Astrocyte (in vitro differentiated cells and primary cell): Measurements from ENCODE around the gene MOV10L1.

Experiments used
- EZH2 ChIP-seq: IDR thresholded peaks from 2 replicates; pipeline ENCODE4 v1.6.1; 2012; ENCODE audit warnings: mild to moderate bottlenecking, low read length, inconsistent platforms; ENCODE audit not compliant: insufficient read depth
- TF ChIP-seq, protein P1 (sequence below): IDR thresholded peaks from 2 replicates; pipeline ENCODE4 v1.5.1; 2011; ENCODE audit warnings: low read depth, mild to moderate bottlenecking, inconsistent platforms, low read length, moderate library complexity; ENCODE audit not compliant: insufficient read depth

DNA sequence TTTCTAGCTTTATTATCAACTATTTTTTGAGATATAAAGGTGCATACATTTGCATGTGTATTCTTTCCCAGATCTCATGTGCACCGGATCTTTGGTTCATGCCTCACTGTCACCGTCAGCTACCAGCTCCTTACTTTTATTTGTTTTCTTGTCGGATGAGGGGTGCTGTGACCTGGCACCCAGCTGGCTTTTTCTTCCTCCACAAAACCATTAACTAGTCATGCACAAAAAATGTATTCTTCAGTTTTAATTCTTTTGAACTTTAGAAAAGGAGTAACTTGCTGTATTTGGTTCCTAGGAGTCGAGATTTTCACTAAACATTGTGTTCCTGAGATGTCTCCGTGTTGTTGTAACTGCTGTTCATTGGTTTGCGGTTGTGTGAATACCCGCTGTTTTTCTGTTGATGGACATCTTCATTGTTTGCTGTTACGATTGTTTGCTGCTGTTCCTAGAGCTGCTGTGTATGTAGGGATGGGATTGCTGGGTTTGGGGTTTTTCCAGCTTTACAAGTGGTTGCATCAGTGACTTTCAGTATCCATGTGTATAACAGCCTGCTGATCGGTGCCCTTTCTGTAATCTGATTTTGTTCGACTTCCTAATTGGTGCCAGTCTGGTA, 39.4 kb downstream of the MOV10L1 start:
- TF ChIP-seq, protein P1, sequence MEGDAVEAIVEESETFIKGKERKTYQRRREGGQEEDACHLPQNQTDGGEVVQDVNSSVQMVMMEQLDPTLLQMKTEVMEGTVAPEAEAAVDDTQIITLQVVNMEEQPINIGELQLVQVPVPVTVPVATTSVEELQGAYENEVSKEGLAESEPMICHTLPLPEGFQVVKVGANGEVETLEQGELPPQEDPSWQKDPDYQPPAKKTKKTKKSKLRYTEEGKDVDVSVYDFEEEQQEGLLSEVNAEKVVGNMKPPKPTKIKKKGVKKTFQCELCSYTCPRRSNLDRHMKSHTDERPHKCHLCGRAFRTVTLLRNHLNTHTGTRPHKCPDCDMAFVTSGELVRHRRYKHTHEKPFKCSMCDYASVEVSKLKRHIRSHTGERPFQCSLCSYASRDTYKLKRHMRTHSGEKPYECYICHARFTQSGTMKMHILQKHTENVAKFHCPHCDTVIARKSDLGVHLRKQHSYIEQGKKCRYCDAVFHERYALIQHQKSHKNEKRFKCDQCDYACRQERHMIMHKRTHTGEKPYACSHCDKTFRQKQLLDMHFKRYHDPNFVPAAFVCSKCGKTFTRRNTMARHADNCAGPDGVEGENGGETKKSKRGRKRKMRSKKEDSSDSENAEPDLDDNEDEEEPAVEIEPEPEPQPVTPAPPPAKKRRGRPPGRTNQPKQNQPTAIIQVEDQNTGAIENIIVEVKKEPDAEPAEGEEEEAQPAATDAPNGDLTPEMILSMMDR: no peak
- no peak for TF ChIP-seq EZH2
